Measurements from ENCODE around the gene FLNC.

GRCh38 chr7:128884561-128885369 lies 54.6 kb downstream of the FLNC start:
- TF ChIP-seq CTCF (IDR thresholded peaks at IDR 0.05): no peak
- no peak for TF ChIP-seq EZH2 (IDR thresholded peaks at IDR 0.05; ENCODE audit: borderline replicate concordance, insufficient read depth, low read depth, low read length, poor library complexity, severe bottlenecking)

All from B cell (primary cell).